ENCODE measurements around the gene LCN1. TPM values are rescaled to one million over a fixed set of nuclear protein-coding genes. Genes with fewer than 3 reads are reported as not detected.

LCN1 gene
- total RNA-seq, 4 donors from 2014 or later, result not detected

DNA sequence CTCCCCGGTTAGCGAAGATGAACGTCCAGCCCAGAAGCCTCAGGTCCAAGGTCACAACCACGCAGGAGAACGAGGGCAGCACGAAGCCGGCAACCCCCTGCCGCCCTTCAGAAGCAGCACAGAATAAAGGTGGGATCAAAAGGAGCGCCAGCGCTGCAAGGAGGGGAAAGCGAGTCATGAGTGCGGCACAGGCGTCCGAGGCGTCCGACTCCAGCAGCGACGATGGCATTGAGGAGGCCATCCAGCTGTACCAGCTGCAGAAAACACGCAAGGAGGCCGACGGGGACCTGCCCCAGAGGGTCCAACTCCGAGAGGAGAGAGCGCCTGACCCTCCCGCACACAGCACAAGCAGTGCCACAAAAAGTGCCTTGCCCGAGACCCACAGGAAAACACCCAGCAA, 35.9 kb upstream of the LCN1 start:
- H3K4me1 ChIP-seq, result peaks cover 5 to 7% of the 10 kb centered on the region in 2 donors
- H3K27me3 ChIP-seq, result no peaks in the 10 kb centered on the region
- TF ChIP-seq, protein P1, sequence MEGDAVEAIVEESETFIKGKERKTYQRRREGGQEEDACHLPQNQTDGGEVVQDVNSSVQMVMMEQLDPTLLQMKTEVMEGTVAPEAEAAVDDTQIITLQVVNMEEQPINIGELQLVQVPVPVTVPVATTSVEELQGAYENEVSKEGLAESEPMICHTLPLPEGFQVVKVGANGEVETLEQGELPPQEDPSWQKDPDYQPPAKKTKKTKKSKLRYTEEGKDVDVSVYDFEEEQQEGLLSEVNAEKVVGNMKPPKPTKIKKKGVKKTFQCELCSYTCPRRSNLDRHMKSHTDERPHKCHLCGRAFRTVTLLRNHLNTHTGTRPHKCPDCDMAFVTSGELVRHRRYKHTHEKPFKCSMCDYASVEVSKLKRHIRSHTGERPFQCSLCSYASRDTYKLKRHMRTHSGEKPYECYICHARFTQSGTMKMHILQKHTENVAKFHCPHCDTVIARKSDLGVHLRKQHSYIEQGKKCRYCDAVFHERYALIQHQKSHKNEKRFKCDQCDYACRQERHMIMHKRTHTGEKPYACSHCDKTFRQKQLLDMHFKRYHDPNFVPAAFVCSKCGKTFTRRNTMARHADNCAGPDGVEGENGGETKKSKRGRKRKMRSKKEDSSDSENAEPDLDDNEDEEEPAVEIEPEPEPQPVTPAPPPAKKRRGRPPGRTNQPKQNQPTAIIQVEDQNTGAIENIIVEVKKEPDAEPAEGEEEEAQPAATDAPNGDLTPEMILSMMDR (IDR thresholded peaks at IDR 0.05 in 4 of 5, conservative IDR thresholded peaks at IDR 0.05 in 1 of 5), result no peak
- no peak for TF ChIP-seq POLR2A (IDR thresholded peaks at IDR 0.05)
- H3K9me3 ChIP-seq, result no peaks in the 10 kb centered on the region
- no peak overlapping the region for H3K4me3 ChIP-seq
- ATAC-seq (no peak), DNase-seq (no peak)
- intact Hi-C loops (cut with DNase I; ENCODE audit: low total_unique reads), result no loop called here
- in situ Hi-C loops (cut with MboI; ENCODE audit: low sequenced_read_pairs in 4 of 4), result no loop called here
- no peak overlapping the region for H3K27ac ChIP-seq
- H3K36me3 ChIP-seq, result peaks cover 0 to 17% of the 10 kb centered on the region in 2 donors

DNA sequence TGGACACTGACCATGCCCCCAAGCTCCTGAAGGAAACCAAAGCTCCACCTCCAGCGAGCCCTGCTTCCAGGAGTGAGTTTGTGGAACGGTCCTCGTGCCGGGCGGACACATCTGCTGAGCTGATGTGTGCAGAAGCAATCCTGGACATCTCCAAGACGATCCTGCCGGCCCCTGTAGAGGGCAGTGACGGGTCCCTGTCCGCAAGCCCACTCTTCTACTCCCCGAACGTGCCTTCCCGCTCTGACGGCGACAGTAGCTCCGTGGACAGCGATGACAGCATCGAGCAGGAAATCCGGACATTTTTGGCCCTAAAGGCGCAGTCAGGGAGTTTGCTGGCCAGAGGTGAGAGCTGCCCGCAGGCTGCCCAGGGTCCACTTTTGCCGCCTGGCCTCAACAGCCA, 35.4 kb upstream of the LCN1 start:
- no peak for ATAC-seq
- DNase-seq, result no peak
- H3K27me3 ChIP-seq, result no peaks in the 10 kb centered on the region
- intact Hi-C loops (cut with DNase I; ENCODE audit: low total_unique reads) (no loop called here), in situ Hi-C loops (cut with MboI; ENCODE audit: low sequenced_read_pairs in 4 of 4) (no loop called here)
- no peak overlapping the region for H3K27ac ChIP-seq
- H3K36me3 ChIP-seq, result peaks cover 0 to 17% of the 10 kb centered on the region in 2 donors
- peaks cover under 1 to 3% of the 10 kb centered on the region in 2 donors for H3K4me1 ChIP-seq
- H3K4me3 ChIP-seq, result no peak overlapping the region
- TF ChIP-seq, protein P1 (IDR thresholded peaks at IDR 0.05 in 4 of 5, conservative IDR thresholded peaks at IDR 0.05 in 1 of 5), result no peak
- no peak for TF ChIP-seq POLR2A (IDR thresholded peaks at IDR 0.05)
- H3K9me3 ChIP-seq, result no peaks in the 10 kb centered on the region

DNA sequence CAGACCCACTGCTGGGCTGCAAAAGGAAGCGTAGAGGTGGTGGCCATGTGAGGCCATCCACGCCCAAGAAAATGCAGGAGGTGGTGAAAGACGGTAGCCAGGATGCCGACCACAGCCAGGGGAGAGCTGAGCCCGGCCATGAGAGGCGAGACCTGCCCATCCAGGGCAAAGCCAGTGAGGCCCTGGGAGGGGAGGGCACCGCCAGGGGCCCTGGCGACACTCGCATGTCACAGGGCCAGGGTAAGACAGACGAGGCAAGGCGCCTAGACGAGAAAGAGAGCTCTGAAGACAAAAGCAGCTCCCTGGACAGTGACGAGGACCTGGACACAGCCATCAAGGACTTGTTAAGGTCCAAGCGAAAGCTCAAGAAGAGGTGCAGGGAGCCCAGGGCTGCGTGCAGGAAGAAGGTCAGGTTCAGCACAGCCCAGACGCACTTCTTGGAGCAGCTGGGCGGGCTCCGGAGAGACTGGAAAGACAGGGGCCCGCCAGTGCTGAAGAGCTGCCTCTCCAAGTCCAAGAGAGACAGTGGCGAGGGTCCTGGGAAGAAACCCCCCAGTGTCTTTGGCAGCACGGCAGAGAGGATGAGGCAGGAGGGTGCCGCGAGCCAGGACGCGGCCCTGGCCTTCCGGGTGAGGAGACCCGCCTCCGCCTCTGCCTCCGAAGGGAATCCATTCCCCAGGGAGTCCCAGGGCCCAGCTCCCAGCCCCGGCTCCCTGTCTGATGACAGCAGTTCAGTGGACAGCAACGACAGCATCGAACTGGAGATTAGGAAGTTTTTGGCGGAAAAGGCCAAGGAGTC, 34.8 kb upstream of the LCN1 start:
- no peak for ATAC-seq
- Histone ChIP-seq H3K4me1 (no peaks in the 10 kb centered on the region), H3K27me3 (no peaks in the 10 kb centered on the region), H3K4me3 (no peak overlapping the region), H3K9me3 (no peaks in the 10 kb centered on the region), H3K27ac (no peak overlapping the region), H3K36me3 (peaks cover 0 to 17% of the 10 kb centered on the region in 2 donors)
- no peak for TF ChIP-seq POLR2A (IDR thresholded peaks at IDR 0.05)
- TF ChIP-seq, protein P1 (IDR thresholded peaks at IDR 0.05 in 4 of 5, conservative IDR thresholded peaks at IDR 0.05 in 1 of 5), result no peak
- in situ Hi-C loops (cut with MboI; ENCODE audit: low sequenced_read_pairs in 4 of 4), result no loop called here
- intact Hi-C loops (cut with DNase I; ENCODE audit: low total_unique reads), result no loop called here
- no peak for DNase-seq

DNA sequence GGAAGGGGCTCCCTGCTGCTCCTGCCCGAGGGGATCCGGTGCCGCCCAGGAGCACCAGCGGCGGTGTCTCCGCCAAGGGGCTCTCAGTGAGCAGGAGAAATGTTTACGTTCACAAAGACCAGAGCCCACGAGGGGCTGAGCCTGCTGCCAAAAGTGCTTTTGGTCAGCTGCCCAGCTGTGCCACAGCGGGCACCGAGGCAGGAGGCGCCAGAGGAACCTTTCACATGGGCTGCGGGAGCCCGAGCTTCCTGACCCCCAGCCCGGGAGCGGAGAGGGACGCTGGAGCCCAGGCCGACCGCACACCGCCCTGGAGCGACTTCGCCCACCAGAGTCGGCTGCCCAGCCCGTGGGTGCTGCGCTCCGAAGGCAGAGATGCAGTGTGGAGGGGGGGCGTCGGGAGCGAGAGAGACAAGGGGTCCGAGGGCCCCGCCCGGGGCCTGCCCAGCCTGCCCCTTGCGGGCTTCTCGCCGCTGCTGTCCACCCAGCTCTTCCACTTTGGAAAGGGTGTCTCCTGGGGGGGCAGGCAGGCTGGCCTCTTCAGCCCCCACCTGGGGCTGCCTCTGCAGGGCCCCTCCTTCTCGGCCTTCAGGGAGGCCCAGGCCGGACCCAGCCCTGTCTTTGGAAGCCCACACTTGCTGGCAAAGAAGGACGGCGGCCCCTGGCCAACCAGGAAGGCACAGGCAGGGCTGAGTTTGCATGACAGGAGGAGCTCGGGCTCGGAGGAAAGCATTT, 33.8 kb upstream of the LCN1 start:
- ATAC-seq (no peak), DNase-seq (no peak)
- intact Hi-C loops (cut with DNase I; ENCODE audit: low total_unique reads), result no loop called here
- no peak overlapping the region for H3K4me3 ChIP-seq
- peaks cover 0 to 17% of the 10 kb centered on the region in 2 donors for H3K36me3 ChIP-seq
- no peaks in the 10 kb centered on the region for H3K9me3 ChIP-seq
- no peak for TF ChIP-seq POLR2A (IDR thresholded peaks at IDR 0.05)
- in situ Hi-C loops (cut with MboI; ENCODE audit: low sequenced_read_pairs in 4 of 4), result no loop called here
- no peaks in the 10 kb centered on the region for H3K27me3 ChIP-seq
- no peaks in the 10 kb centered on the region for H3K4me1 ChIP-seq
- H3K27ac ChIP-seq, result no peak overlapping the region

DNA sequence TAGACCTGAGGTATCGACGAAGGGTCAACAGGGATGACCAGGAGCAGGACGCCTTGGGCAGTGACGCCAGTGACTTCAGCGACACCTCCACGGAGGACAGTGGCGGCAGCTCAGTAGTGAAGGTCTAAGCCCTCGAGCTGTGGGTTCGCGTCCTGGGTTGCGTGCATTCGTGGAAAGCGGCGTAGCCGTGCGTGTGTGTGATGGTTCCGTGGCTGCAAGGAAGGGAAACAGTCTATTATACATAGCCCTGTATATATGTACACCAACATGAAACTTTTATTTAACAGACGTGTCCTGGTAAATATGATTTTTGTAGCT, 33.3 kb upstream of the LCN1 start:
- H3K4me1 ChIP-seq, result no peaks in the 10 kb centered on the region
- no peak overlapping the region for H3K4me3 ChIP-seq
- H3K27me3 ChIP-seq, result no peaks in the 10 kb centered on the region
- in situ Hi-C loops (cut with MboI; ENCODE audit: low sequenced_read_pairs in 4 of 4) (no loop called here), intact Hi-C loops (cut with DNase I; ENCODE audit: low total_unique reads) (no loop called here)
- peaks cover 0 to 17% of the 10 kb centered on the region in 2 donors for H3K36me3 ChIP-seq
- no peaks in the 10 kb centered on the region for H3K9me3 ChIP-seq
- ATAC-seq (no peak), DNase-seq (no peak)
- no peak overlapping the region for H3K27ac ChIP-seq
- no peak for TF ChIP-seq POLR2A (IDR thresholded peaks at IDR 0.05)
- TF ChIP-seq, protein P1 (IDR thresholded peaks at IDR 0.05 in 4 of 5, conservative IDR thresholded peaks at IDR 0.05 in 1 of 5), result no peak
